Measurements from ENCODE around the gene USP34.

DNA sequence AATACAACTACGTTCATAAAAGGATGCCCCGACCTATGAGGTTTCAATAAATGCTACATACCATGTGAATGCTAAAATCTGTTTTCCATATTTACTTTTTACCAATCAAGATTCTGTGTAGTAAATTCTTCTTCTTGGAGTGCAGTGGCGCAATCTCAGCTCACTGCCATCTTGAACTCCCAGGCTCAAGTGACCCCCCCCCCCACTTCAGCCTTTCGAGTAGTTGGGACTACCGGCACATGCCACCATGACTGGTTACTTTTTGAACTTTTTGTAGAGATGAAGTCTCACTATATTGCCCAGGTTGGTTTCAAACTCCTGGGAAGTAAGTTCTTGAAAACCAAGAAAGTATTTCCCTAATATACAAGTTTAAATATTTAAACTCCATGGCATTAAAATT is 14.4 kb upstream of the USP34 start:
- TF ChIP-seq, protein P1, sequence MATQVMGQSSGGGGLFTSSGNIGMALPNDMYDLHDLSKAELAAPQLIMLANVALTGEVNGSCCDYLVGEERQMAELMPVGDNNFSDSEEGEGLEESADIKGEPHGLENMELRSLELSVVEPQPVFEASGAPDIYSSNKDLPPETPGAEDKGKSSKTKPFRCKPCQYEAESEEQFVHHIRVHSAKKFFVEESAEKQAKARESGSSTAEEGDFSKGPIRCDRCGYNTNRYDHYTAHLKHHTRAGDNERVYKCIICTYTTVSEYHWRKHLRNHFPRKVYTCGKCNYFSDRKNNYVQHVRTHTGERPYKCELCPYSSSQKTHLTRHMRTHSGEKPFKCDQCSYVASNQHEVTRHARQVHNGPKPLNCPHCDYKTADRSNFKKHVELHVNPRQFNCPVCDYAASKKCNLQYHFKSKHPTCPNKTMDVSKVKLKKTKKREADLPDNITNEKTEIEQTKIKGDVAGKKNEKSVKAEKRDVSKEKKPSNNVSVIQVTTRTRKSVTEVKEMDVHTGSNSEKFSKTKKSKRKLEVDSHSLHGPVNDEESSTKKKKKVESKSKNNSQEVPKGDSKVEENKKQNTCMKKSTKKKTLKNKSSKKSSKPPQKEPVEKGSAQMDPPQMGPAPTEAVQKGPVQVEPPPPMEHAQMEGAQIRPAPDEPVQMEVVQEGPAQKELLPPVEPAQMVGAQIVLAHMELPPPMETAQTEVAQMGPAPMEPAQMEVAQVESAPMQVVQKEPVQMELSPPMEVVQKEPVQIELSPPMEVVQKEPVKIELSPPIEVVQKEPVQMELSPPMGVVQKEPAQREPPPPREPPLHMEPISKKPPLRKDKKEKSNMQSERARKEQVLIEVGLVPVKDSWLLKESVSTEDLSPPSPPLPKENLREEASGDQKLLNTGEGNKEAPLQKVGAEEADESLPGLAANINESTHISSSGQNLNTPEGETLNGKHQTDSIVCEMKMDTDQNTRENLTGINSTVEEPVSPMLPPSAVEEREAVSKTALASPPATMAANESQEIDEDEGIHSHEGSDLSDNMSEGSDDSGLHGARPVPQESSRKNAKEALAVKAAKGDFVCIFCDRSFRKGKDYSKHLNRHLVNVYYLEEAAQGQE (IDR thresholded peaks at IDR 0.05; ENCODE audit: insufficient replicate concordance, low read depth), result no peak
- TF ChIP-seq, protein P2, sequence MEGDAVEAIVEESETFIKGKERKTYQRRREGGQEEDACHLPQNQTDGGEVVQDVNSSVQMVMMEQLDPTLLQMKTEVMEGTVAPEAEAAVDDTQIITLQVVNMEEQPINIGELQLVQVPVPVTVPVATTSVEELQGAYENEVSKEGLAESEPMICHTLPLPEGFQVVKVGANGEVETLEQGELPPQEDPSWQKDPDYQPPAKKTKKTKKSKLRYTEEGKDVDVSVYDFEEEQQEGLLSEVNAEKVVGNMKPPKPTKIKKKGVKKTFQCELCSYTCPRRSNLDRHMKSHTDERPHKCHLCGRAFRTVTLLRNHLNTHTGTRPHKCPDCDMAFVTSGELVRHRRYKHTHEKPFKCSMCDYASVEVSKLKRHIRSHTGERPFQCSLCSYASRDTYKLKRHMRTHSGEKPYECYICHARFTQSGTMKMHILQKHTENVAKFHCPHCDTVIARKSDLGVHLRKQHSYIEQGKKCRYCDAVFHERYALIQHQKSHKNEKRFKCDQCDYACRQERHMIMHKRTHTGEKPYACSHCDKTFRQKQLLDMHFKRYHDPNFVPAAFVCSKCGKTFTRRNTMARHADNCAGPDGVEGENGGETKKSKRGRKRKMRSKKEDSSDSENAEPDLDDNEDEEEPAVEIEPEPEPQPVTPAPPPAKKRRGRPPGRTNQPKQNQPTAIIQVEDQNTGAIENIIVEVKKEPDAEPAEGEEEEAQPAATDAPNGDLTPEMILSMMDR (IDR thresholded peaks at IDR 0.05; ENCODE audit: insufficient read depth, low read length), result no peak
- TF ChIP-seq POLR2AphosphoS5 (IDR thresholded peaks at IDR 0.05; ENCODE audit: low read depth), result no peak
